ENCODE results near the gene GLCE.
"Not testable (repeated sequence)": the region's sequence is repeated elsewhere in the genome, so short reads cannot be mapped to it uniquely, and the experiment has no call there.

Gene GLCE

DNA sequence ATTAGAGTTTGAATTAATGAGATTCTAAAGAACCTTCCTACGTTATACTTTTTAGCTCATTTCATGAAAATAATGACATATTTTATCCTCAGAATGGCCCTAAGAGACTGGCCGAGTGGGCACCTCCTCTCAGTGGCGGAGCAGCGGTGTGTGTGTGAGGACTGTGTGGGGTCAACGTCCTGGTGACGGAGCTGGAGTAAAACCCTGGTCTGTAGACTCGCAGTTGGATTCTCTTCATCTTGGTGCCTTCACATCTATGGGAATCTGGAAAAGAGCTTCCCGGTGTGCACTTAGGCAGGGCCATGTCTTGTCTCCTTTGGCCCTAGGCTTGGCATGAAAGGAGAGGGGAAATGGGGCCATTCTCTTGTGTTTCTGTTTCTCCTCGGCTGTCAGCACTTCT, 116.9 kb downstream of the GLCE start:
- no peak for DNase-seq

DNA sequence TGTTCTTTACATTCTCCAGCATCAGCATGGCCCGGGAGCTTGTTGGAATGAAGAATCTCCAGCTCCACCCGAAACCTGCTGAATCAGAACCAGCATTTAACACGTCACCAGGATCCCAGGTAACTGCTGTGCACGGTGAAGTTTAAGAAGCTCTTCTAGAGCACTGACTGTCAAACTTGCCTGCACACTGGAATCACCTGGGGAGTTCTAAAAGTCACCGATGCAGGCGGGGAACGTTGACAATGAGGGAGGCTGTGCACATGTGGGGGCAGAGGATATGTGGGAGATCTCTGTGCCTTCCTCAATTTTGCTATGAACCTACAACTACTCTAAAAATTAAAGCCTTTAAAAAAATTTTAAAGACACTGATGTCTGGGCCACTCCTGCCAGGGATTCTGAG, 119.2 kb downstream of the GLCE start:
- DNase-seq = no peak

DNA sequence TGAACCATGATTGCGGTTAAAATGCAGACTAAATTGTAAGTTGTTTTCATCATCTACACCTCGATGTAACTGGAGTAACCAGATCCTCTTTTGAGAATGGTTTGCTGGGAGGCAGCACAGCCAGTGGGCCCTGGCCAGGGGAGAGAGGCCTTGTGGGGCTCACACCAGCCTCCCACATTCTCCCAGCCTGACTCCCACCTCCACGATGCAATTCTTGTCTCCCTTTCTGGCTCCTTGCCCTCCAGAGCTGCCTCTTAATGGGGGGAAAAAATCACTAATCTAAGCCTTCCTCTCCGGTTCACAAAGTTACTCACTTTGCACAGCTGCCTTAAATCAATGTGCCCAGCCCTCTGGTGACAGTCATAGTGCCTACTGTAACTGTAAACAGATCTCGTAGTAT, 120.3 kb downstream of the GLCE start:
- no peak for DNase-seq

DNA sequence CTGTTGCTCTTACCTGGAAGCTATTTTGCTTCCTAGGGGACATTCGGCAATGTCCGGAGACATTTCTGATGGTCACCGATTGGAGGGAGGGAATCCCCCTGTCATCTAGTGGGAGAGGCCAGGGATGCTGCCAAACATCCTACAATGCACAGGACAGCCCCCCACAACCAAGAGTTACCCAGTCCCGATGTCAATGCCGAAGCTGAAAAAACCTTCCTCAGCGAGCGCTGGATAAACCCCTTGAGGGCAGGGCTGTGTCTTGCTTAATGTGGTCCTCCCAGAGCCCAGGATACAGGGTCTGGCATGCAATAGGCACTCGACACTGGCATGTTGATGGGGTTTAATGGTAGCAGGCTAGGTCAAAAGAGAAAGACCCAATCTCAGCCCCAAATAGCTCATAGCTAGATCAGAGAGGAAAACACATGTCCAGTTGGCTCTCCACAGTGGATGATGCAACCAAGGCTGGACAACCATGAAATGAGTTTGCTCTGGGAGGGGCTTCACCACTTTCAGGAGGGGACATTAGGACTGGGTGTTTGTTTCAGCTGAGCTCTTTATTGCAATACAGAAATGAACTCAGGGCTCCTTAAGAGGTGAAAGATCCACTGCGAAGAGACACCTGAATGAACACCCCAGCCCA, 121.8 kb downstream of the GLCE start:
- DNase-seq = no peak

DNA sequence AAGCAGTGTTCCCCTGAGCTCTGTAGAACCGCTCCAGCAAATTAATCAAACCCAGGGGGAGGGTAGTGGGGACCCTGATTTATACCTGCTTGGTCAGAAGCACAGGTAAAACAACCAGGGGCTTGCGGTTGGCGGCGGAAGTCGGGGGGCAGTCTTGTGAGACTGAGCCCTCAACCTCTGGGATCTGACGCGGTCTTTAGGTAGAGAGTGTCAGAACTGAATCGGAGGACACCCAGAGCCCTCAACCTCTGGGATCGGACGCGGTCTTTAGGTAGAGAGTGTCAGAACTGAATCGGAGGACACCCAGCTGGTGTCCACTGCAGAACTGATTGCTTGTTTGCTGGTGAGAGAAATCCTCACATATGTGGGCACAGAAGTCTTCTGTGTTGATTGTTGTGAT, 125.4 kb downstream of the GLCE start:
- DNase-seq = no peak

DNA sequence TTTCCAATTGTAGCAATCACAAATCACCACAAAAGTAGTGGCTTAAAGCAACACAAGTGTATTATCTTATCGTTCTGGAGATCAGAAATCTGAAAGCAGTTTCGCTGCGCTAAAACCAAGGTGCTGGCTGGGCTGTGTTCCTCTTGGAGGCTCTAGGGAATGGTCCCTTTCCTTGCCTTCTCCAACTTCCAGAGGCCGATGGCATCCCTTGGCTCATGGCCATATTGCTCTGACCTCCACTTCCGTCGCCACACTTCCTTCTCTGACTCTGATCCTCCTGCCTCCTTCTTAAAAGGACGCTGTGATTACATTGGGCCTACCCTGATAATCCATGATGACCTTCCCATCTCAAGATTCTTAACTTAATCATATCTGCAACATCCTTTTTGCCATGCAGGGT, 127.6 kb downstream of the GLCE start:
- DNase-seq = no peak

DNA sequence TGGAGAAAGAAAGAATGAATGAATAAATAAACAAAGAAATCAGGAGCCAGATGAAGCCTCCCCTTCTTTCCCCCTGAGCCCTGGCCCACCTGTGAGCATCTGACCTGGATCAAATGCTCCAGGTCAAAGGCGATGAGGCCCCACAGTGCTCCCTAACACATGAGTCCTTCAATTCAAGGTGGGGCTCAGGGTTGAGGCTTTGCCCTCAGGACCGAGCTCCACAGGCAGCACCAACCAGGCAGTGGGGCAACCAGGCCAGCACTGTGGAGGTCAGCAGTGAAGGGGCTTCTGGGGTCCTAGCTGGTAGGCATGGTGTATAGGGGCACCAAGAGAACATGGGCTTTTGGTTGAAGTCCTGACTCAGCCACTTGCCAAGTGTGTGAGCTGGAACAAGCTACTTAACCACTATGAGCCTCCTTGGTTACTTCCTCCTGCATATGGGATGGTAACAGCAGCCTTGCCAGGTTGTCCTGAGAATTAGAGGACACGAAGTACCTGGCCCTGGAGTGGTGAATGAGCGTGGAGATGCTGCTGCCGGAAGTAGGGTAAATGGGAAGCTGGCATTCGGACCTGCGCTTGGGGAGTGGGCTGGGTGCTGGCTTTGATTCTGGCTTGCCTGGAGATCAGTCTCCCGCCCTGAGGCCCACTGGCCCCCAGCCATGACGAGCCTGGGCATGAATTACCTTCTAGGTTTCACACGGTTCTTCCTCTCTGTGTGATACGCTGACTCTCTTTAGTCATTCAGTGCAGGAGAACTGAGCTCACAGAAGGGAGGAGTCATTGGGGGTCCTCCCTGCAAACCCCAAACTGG, 128.3 kb downstream of the GLCE start:
- DNase-seq = no peak

DNA sequence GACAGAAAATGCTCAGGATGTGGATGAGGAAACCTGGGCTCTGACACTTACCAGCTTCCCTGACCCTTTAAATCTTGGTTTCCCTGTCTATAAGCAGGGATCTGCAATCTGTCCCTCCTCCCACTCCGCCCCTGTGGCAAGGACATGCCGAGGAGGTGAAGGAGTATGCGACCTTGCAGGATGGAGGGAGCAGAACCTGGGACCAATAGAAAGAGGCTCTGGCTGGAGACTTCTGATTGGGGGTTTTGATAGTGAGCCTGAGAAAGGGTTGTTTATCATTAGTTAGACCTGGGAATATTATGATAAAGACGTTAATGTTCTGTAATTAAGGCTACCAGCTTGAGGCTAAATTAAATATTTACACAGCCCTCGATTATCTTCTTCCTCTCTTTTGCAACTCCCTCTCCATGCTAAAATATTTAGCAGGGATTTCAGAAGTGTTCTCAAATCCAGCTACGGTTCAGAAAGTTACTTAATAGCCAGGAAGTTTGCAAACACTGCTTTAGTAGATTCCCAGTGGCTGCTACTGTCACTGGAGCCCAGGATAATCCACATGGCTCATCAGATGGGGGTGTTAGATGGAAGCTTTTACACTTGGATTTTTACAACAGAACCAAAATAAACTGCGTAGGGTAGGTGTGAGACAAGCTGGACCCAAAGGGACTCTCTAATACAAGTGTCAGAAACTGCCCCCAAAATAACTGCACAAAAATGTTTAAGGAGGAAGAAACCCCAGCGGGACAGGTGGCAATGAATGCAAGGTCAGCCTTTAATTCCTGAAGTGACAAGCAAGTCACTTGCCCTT, 129.1 kb downstream of the GLCE start:
- DNase-seq = no peak

DNA sequence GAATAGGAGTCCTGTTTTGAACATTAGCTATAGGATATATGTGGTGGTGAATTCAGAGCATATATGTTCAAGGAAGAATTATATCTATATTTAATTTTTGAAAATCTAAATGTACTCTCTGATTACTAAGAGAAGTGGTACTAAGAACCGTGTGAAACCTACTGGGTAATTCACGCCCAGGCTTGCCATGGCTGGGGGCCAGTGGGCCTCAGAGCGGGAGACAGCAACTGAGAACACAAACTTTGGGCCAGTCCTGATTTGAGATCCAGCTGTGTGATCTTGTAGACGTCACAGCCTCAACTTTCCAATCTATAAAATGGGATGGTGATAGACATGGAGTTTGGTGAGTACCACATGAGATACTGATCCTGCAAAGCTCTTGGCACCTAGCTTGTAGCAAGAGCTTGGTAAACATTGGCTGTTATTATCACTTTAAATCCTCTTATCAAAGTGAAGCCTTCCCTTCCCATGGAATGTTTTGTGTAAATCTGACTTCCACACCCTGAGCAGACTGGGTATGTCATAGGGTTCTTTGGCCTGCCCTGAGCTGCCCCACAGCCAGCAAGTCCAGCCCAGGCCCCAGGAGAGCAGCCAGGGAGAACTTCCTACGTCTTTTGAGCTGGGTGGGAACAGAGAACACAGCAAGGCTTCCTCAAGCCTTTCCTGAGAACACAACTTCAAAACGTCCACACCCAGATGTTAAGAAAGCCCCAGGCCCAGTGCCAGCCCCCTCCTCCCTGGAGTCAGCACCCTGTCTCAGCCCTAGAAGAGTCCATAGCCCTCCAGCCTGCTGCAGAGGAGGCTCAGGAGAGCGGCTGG, 130.1 kb downstream of the GLCE start:
- no peak for DNase-seq

DNA sequence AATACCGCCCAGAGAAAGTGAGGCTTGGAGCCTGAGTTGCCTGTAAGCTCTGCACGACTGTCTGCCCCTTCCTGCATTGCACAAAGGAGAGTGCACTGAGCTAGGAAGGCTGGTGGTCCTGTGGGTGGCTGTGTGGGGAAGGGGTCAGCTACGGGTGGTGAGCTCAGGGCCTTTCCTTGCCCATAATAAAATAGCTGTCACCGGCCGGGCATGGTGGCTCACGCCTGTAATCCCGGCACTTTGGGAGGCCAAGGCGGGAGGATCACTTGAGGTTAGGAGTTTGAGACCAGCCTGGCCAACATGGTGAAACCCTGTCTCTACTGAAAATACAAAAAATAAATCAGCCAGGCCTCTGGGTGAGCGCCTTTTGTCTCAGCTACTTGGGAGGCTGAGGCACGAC, 131.2 kb downstream of the GLCE start:
- DNase-seq = not testable (repeated sequence)

DNA sequence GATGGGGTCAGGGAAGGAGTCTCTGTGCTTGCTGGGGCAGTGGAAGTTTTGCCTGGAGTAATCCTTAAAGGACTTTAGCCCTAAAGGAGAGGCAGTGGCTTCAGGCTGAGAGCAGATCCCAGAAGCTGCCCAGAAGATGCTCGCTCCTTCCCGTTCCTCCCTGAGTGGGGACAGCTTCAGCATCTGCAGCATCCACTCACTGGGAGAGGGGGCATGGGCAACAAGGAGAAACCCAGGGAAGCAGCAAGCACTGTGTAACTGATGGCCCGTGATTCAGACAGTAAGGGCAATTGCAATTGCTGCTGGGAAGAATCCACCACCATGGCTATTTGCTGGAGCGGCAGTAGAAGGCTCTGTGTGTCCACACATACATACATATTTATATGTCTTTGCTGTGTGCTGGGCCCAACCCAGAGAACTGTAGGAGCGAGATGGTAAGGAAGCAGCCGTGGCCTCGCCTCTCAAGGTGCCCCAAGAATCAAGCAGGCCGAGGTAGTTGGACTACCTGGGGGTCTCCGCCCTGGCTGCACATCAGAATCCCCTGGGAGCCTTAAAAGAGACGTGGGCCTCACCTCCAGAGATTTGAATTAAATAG, 132.5 kb downstream of the GLCE start:
- DNase-seq = no peak

DNA sequence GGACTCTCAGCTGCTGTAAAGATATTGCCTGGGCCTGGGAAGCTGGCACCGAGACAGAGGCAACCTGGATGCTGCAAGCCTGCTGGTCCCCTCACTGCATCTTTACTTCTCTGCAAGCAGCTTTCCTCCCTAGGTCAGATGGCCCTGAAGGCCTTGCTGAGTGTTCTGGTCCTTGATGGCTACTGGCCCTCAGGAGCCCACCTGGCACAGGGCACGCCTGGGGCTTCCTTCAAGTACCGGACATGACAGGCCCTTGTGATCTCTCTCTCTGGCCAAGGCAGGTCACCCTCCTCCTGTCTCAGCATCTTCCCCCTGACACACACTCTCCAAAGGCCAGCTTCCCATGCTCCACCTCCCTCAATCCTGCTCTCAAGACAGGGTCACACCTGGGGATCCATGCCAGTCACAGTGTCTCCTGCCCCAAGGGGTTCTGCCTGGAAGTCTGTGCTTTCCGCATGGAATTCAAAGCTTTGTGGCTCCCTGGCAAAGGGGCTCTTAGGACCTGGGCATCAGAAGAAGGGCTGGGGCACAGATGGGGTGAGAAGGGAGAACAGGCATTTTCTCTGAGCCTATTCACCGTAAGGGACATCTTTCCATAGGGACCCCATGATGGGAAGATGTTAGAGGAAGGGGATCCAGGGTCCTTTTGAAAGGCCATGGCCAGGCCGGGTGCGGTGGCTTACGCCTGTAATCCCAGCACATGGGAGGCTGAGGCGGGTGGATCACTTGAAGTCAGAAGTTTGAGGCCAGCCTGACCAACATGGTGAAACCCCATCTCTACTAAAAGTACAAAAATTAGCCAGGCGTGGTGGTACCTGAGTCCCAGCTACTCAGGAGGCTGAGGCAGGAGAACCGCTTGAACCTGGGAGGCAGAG, 133.5 kb downstream of the GLCE start:
- DNase-seq = no peak

DNA sequence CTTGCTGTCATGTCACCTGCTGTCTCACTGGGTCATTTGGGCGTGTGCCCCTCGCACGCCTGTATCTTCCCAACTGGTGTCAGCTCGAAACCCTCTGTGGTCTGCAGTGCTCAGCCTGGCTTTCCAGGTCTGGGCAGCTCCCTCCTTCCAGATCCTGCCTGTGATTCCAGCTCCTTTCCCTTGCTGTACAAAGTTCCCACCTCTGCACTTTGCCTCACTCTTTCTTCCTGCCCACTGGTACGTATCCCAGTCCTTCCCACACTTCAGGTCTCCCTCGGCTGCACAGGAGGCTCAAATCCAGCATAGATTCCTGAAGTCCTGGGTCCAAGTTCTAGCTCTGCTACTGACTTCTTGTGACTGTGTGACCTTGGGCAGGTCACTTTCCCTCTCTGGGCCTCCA, 136.2 kb downstream of the GLCE start:
- DNase-seq = no peak

DNA sequence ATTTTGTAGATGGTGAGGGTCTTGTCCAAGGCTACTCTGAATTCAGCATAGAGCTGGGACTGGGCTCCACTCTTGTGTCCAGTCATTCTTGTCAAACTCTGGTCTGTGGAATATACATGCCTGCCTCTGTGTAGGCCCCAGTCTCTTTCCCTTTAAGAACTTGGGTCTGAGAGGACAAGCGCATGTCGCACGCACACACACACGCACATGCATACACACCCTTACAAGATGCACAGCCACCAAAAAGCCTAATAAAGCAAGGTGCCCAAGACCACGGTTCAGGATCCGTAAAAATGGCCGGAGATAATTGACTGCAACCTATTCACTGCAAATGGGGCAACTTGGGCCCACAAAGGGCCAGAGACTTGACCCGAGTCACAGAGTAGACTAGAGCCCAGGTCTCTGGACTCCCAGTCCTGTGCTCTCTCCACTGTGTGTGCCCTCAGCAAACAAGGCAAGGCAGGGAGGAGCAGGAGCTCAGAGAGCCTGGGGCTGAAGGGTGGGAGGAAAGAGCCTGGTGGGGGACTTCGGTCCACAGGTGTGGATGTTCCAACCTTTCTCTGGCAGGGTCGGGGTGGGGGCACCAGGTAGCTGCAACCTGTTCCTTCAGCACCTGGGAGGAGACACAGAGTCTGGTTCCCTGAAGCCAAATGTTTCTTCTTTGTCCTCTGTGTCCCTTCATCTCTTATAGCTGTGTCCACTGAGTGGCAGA, 137.4 kb downstream of the GLCE start:
- DNase-seq = no peak

DNA sequence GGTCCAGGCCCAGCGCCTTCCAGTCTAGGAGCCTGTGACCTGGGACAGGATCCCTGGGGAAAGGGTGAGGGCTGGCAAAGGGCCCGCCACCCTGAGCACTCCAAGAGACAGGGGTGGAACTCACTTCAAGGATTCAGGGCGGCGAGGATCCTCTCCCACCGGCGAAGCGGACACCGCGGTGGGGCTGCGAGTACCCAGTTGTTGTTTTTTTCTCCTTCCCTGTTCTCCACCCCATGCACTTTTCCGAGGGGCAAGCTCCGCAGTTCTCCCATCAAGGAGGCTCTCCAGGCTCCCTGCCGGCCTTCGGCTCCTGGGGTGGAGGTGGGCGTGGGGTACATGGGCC, 137.9 kb downstream of the GLCE start:
- DNase-seq = no peak

DNA sequence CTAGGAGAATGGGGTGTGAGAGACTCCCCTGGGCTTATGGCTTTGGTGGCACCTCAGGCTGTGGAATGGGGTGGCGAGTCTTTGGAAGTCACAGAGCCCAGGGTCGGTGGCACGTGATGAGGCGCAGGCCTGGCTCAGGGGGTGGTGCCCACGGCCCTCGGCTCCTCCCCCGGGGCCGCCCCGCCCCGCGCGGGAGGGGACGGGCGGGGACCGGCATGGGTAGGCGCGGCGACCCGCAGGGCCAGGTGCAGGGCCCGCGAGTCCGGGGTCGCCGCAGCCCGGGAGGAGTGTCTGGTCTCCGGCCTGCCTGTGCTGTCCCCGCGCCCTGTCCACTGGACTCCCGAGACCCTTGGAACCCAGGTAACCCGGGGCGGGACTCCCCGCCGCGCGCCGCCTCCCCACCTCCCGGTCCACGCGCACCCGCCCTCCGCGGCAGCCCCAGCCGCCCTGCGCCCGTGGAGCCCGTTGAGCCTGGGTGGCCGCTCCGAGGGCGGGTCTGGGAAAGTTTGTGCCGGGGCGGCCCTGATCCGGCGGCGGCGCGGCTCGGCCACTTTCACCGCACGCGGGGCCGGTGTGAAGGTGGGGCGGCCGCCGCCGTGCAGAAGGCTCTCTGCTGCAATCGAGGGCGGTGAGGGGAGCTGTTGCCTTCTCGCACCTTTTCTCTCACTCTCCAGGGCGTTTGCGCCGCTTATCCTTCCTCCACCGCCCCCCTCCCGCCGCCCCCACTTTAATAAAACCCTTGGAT, 138.4 kb downstream of the GLCE start, which contains the start of gene PAQR5:
PAQR5 (plus strand) TSS at position 216 of the 745 bp plus-strand sequence. CDS start 61,169 bp downstream, outside the sequence.
- no peak for DNase-seq

DNA sequence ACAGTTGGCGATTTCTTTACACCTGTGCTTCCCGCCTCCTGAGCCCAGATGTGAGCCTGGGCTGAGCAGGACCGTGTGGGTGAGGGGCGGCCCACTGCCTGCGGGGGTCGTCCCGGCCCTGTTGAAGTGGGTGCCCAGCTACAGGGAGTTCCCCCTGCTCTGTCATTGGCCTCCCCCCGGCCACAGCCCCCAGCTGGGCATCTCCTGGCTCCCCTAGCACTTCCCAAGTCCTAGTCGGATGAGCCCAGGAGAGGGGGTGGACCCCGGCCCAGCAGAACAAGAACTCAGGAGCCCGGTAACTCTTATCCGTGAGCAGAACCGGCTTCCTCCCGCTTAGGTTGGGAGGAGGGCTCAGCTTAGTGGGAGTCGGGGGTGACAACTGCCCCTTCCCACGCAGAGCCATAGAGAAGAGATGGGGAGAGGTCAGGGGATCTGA, 139.0 kb downstream of the GLCE start:
- DNase-seq = no peak

DNA sequence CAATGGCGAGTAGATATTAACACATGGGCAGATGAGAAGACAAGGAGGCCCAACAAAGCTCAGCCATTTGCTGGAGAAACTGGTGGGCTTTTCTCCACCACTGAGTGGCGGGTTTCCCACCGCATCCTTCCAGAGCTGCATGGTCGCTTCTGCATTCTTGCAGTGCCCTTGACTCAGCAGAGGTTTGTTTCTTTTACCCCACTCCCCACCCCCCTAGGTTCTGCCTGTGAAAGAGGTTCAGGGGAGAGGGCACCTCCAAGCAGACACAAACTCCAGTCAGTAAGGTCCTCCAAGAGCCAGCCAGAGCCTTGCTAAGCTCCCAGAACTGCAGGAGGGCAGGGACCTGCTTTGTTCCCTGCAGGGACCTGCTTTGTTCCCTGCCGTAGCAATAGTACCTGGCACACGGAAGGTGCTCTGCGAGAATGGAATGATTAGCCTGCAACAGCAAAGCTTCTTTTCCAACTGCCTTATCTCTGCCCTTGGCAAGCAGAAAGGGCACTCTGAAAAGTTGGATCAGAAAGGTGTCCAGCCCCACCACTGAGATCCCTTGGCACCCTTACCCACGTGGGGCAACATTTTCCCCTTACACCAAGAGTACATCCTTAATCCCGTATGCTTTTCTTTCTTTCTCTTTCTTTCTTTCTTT, 139.6 kb downstream of the GLCE start:
- no peak for DNase-seq

DNA sequence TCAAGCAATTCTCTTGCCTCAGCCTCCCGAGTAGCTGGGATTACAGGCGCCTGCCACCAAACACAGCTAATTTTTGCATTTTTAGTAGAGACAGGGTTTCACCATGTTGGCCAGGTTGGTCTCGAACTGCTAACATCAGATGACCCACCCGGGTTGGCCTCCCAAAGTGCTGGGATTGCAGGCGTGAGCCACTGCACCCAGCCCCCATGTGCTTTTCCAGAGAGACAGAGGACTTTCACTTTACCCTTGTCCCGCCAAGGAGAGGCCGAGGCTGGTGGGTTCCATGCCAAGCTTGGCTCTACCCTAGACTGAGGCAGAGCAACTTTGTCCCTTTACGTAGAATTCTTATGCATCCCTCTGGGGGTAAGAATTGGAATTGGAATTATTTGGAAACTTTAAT, 140.7 kb downstream of the GLCE start:
- DNase-seq = not testable (repeated sequence)

Measured in MV-4-11 (cell line).